H1 (cell line): Measurements from ENCODE around the gene TMEM229B. TPM values are rescaled to one million over a fixed set of nuclear protein-coding genes. Genes with fewer than 3 reads are reported as not detected.
A peak's percentile ranks its signal among the peaks of the same experiment; 100 is the strongest.

Experiments
- CTCF ChIA-PET: fragments of 300-600 bp; sonication (Branson Sonifier 250); formaldehyde crosslinking; loops from one replicate; lab custom pipeline; 2021; ENCODE audit not compliant: partially characterized antibody; lab: Charles Lee
- POLR2A ChIA-PET: fragments of 300-600 bp; sonication (Branson Sonifier 250); formaldehyde crosslinking; loops from one replicate; lab custom pipeline; 2021; ENCODE audit warnings: inconsistent platforms; ENCODE audit not compliant: partially characterized antibody; lab: Charles Lee
- DNase-seq, 2 experiments: peaks; one replicate each; pipeline versions ENCODE4 v3.0.0 to v3.0.0-alpha.2; 2010 to 2022; ENCODE audit warnings: low spot score in 2 of 2, low read depth in 1 of 2, mixed read lengths in 1 of 2
- FAIRE-seq: peaks from 2 replicates; lab custom pipeline; 2011; peaks lifted over from hg19 to GRCh38; lab: Jason Lieb, UNC
- H2AFZ ChIP-seq: 2 replicates; pipeline ENCODE4 v1.8.1; 2012; ENCODE audit warnings: low read length, inconsistent platforms
- H2AK5ac ChIP-seq: 2 replicates; pipeline ENCODE4 v1.6.1; 2013; ENCODE audit warnings: low read depth, low read length
- H2BK120ac ChIP-seq: replicated peaks from 2 replicates; pipeline ENCODE3; 2013; ENCODE audit warnings: low read depth, low read length, inconsistent platforms
- H2BK12ac ChIP-seq: 2 replicates; pipeline ENCODE4 v1.6.1; 2013; ENCODE audit warnings: low read depth, low read length
- H2BK15ac ChIP-seq: 2 replicates; pipeline ENCODE4 v1.6.1; 2013; ENCODE audit warnings: low read length
- H2BK20ac ChIP-seq: 2 replicates; pipeline ENCODE4 v1.6.1; 2013; ENCODE audit warnings: low read length
- H2BK5ac ChIP-seq: 2 replicates; pipeline ENCODE4 v1.6.1; 2013; ENCODE audit warnings: low read depth, low read length
- H3K14ac ChIP-seq: 2 replicates; pipeline ENCODE4 v1.6.1; 2013; ENCODE audit warnings: inconsistent platforms; ENCODE audit not compliant: insufficient read length
- H3K18ac ChIP-seq: 2 replicates; pipeline ENCODE4 v1.6.1; 2013; ENCODE audit warnings: low read length; ENCODE audit errors: extremely low read depth
- H3K23ac ChIP-seq: 2 replicates; pipeline ENCODE4 v1.6.1; 2013; ENCODE audit warnings: inconsistent platforms; ENCODE audit not compliant: insufficient read length
- H3K23me2 ChIP-seq: 2 replicates; pipeline ENCODE4 v1.6.1; 2013; ENCODE audit warnings: low read depth, low read length
- H3K27ac ChIP-seq: 2 replicates; pipeline ENCODE4 v1.6.1; 2011; ENCODE audit warnings: low read depth, low read length, inconsistent platforms
- H3K27me3 ChIP-seq, 4 experiments: replicated peaks in 1 of 4; 1 replicate in 1 of 4; 2 replicates in 3 of 4; pipeline versions ENCODE4 v1.6.1 to v1.8.1; 2011 to 2013; ENCODE audit warnings: low read length in 3 of 4, mild to moderate bottlenecking in 3 of 4, inconsistent platforms in 2 of 4, mixed read lengths in 2 of 4, moderate library complexity in 1 of 4; ENCODE audit not compliant: control insufficient read depth in 3 of 4, insufficient read depth in 3 of 4; ENCODE audit errors: extremely low read depth in 1 of 4
- H3K36me3 ChIP-seq, 4 experiments: 2 replicates each; pipeline versions ENCODE4 v1.6.1 to v1.8.1; 2011 to 2013; ENCODE audit warnings: mild to moderate bottlenecking in 4 of 4, low read length in 3 of 4, moderate library complexity in 2 of 4, control low read depth in 1 of 4, inconsistent platforms in 1 of 4; ENCODE audit not compliant: insufficient read depth in 4 of 4, control insufficient read depth in 2 of 4
- H3K4ac ChIP-seq: replicated peaks from 2 replicates; pipeline ENCODE3; 2013; ENCODE audit warnings: low read length, low read depth, mixed read lengths, inconsistent platforms; ENCODE audit not compliant: insufficient read length
- H3K4me1 ChIP-seq, 4 experiments: replicated peaks in 1 of 4; 1 replicate in 1 of 4; 2 replicates in 3 of 4; pipeline versions ENCODE4 v1.6.1 to v1.8.1; 2011 to 2013; ENCODE audit warnings: low read length in 3 of 4, inconsistent platforms in 2 of 4, mixed read lengths in 1 of 4; ENCODE audit not compliant: insufficient read depth in 4 of 4, control insufficient read depth in 3 of 4
- H3K4me2 ChIP-seq, 2 experiments: 2 replicates each; pipeline versions ENCODE4 v1.6.1 to v1.8.1; 2011 to 2013; ENCODE audit warnings: low read depth in 2 of 2, low read length in 2 of 2, control low read depth in 1 of 2, inconsistent platforms in 1 of 2, mild to moderate bottlenecking in 1 of 2; ENCODE audit not compliant: insufficient read depth in 1 of 2
- H3K4me3 ChIP-seq, 4 experiments: fragments of 200-600, 300-600 bp in 1 of 4; sonication (generic), shearing (Covaris generic), sonication (Bioruptor Twin) in 1 of 4; 2 replicates each; pipeline versions ENCODE4 v1.5.1 to v1.8.1; 2011 to 2016; ENCODE audit warnings: low read length in 4 of 4, low read depth in 3 of 4, control low read depth in 2 of 4, inconsistent platforms in 2 of 4, mild to moderate bottlenecking in 2 of 4, mixed read lengths in 1 of 4, moderate library complexity in 1 of 4; ENCODE audit not compliant: insufficient read depth in 2 of 4; ENCODE audit errors: extremely low read depth in 1 of 4
- H3K56ac ChIP-seq: replicated peaks from 2 replicates; pipeline ENCODE3; 2013; ENCODE audit warnings: low read depth, mild to moderate bottlenecking, mixed read lengths, low read length, inconsistent platforms; ENCODE audit not compliant: insufficient read length
- H3K79me1 ChIP-seq: 2 replicates; pipeline ENCODE4 v1.6.1; 2013; ENCODE audit warnings: low read depth, low read length, control low read depth
- H3K79me2 ChIP-seq, 2 experiments: 2 replicates each; pipeline versions ENCODE4 v1.6.1 to v1.8.1; 2012 to 2013; ENCODE audit warnings: low read length in 2 of 2, mild to moderate bottlenecking in 2 of 2, inconsistent platforms in 1 of 2; ENCODE audit not compliant: insufficient read depth in 2 of 2, control insufficient read depth in 1 of 2
- H3K9ac ChIP-seq, 4 experiments: replicated peaks in 1 of 4; 1 replicate in 1 of 4; 2 replicates in 3 of 4; pipeline versions ENCODE4 v1.6.1 to v1.8.1; 2011 to 2013; ENCODE audit warnings: low read depth in 3 of 4, low read length in 3 of 4, control low read depth in 2 of 4, mild to moderate bottlenecking in 2 of 4, moderate library complexity in 2 of 4, inconsistent platforms in 1 of 4; ENCODE audit errors: extremely low read depth in 1 of 4
- H3K9me3 ChIP-seq, 2 experiments: 2 replicates each; pipeline versions ENCODE4 v1.6.1 to v1.8.1; 2012 to 2013; ENCODE audit warnings: mild to moderate bottlenecking in 2 of 2, moderate library complexity in 2 of 2, control low read depth in 1 of 2, inconsistent platforms in 1 of 2, low read depth in 1 of 2, low read length in 1 of 2, mixed read lengths in 1 of 2; ENCODE audit not compliant: insufficient read depth in 2 of 2
- H4K20me1 ChIP-seq, 2 experiments: replicated peaks in 1 of 2; 2 replicates each; pipeline versions ENCODE3 to v1.8.1; 2011 to 2013; ENCODE audit warnings: inconsistent platforms in 2 of 2, low read length in 2 of 2, mild to moderate bottlenecking in 1 of 2; ENCODE audit not compliant: insufficient read depth in 2 of 2, control insufficient read depth in 1 of 2
- H4K5ac ChIP-seq: 2 replicates; pipeline ENCODE4 v1.6.1; 2013; ENCODE audit warnings: low read length, low read depth, mixed read lengths, inconsistent platforms; ENCODE audit not compliant: insufficient read length
- H4K8ac ChIP-seq: 2 replicates; pipeline ENCODE4 v1.8.0; 2013; ENCODE audit warnings: mild to moderate bottlenecking, moderate library complexity, low read length, inconsistent platforms; ENCODE audit not compliant: insufficient read depth; ENCODE audit errors: extremely low read depth
- H4K91ac ChIP-seq: replicated peaks from 2 replicates; pipeline ENCODE3; 2013; ENCODE audit warnings: low read length, mixed read lengths, inconsistent platforms; ENCODE audit not compliant: insufficient read length
- ASH2L ChIP-seq: fragments of 200-600, 300-600 bp; sonication (generic); IDR thresholded peaks from one replicate; pipeline ENCODE4 v1.7.1; 2017; ENCODE audit warnings: low read length
- SUZ12 ChIP-seq: fragments of 200-600 bp; sonication (generic); IDR thresholded peaks from 2 replicates; pipeline ENCODE4 v1.6.1; 2012; ENCODE audit warnings: mild to moderate bottlenecking, inconsistent platforms, low read length, moderate library complexity, mixed read lengths
- TAF7 ChIP-seq: optimal IDR thresholded peaks from 2 replicates; pipeline ENCODE3; 2011; ENCODE audit warnings: low read depth, mild to moderate bottlenecking, inconsistent platforms, low read length, moderate library complexity, borderline replicate concordance
- WGBS, 2 experiments: shearing (Covaris generic) in 1 of 2; methylation state at CpG; one replicate each; pipeline versions ENCODE4 v1.1.6 to v1.1.7; 2013 to 2015; ENCODE audit warnings: low lambda C conversion rate in 2 of 2, mixed read lengths in 2 of 2, inconsistent platforms in 1 of 2, low coverage in 1 of 2, missing lambda C conversion rate in 1 of 2; ENCODE audit not compliant: insufficient replicate concordance in 2 of 2, insufficient coverage in 1 of 2, insufficient read length in 1 of 2; ENCODE audit errors: extremely low coverage in 1 of 2, missing lambda C conversion rate in 1 of 2; 5-methylcytosine and 5-hydroxymethylcytosine counted together
- polyA plus RNA-seq, 7 experiments: library from polyadenylated mRNA; depleted of rRNA in 3 of 7; stranded (reverse) in 5 of 7; unstranded in 2 of 7; fragments of >200 nt in 5 of 7; fragments of 200-250 nt in 2 of 7; gene quantifications; 1 replicate in 5 of 7; 2 replicates in 1 of 7; 4 replicates in 1 of 7; pipeline versions ENCODE4 v1.2.1 to v1.2.3, GENCODE V29; 2011 to 2013; ENCODE audit warnings: missing spikeins in 2 of 7, mixed read lengths in 2 of 7
- total RNA-seq: library from RNA; stranded (reverse); fragmentation: NEBNext Ultra II Directional; extraction: Animal tissue kit (Norgen Biotek cat#: 25700); gene quantifications from 2 replicates; pipeline ENCODE4 v1.2.1, GENCODE V29; 2021

Gene TMEM229B
- total and polyA plus RNA-seq, 2 of the 8 experiments (the other 6 are each of a cell fraction or from before 2014, with no cell fraction given) = 0.73 to 0.85 TPM

GRCh38 chr14:67533754-67534085 lies 45.2 kb upstream of the TMEM229B start:
- ChIA-PET CTCF (interaction anchor here (0.7 to 43.6 kb wide), 8 partner anchors 8 to 171 kb away, joined by 3 to 924 read pairs (median 5); no protein-coding TSS in a partner anchor), POLR2A (interaction anchor here (0.8 to 5.5 kb wide), 10 partner anchors 9 to 229 kb away, joined by 3 to 37 read pairs (median 4); partner anchors contain the start of gene PLEK2)
- H3K4me1 ChIP-seq = peaks cover 3 to 9% (median 5%) of the 10 kb centered on the region in 4 experiments
- H2BK5ac ChIP-seq = no peak overlapping the region
- H3K27ac ChIP-seq = no peak overlapping the region
- H3K18ac ChIP-seq = no peak overlapping the region
- H3K4me3 ChIP-seq = peak overlapping the region; percentile 57 to 82 (median 64)
- H2AK5ac ChIP-seq = no peak overlapping the region
- H3K79me2 ChIP-seq = peaks cover 4 to 8% of the 10 kb centered on the region in 2 experiments; a peak in 2 of 4 replicates
- H3K36me3 ChIP-seq = no peaks in the 10 kb centered on the region; a peak in 1 of 8 replicates
- DNase-seq = no peak
- H2BK20ac ChIP-seq = no peak overlapping the region
- no peaks in the 10 kb centered on the region for H3K9me3 ChIP-seq
- peak overlapping the region; percentile 69 to 81 for H3K4me2 ChIP-seq
- FAIRE-seq = no peak
- H2BK15ac ChIP-seq = no peak overlapping the region
- no peak overlapping the region for H3K56ac ChIP-seq
- H2BK120ac ChIP-seq = no peak overlapping the region
- H3K79me1 ChIP-seq = no peaks in the 10 kb centered on the region; the same call in 1 of the 2 replicates
- TF ChIP-seq TAF7 (no peak), ASH2L (peak; percentile 4), SUZ12 (peak; percentile 12; the same call in 1 of the 2 replicates)
- H2BK12ac ChIP-seq = no peak overlapping the region
- no peak overlapping the region for H4K91ac ChIP-seq
- H3K14ac ChIP-seq = no peak overlapping the region
- 6% methylated on average over 6 of the region's 6 CpGs; no CpG with 5 or more reads in 1 of the 2 experiments for WGBS, 2 experiments
- H3K23me2 ChIP-seq = no peaks in the 10 kb centered on the region; the same call in 1 of the 2 replicates
- H3K23ac ChIP-seq = no peak overlapping the region
- no peak overlapping the region for H4K8ac ChIP-seq
- 0 out of 2 replicates have a peak overlapping the region, but pooled peaks have one; percentile 4 for H2AFZ ChIP-seq
- H4K20me1 ChIP-seq = no peaks in the 10 kb centered on the region
- H3K4ac ChIP-seq = no peak overlapping the region
- peak overlapping the region; percentile 29 for H4K5ac ChIP-seq
- peak overlapping the region; percentile 66 to 77 (median 75); a peak in 6 of 7 replicates for H3K9ac ChIP-seq
- H3K27me3 ChIP-seq = no peaks in the 10 kb centered on the region
